ENCODE measurements around the gene PCNX3. TPM values are rescaled to one million over a fixed set of nuclear protein-coding genes. Genes with fewer than 3 reads are reported as not detected.

The PCNX3 gene
- total and polyA plus RNA-seq, 2 of the 4 experiments (the other 2 are of a cell fraction): 5.6 to 33.2 TPM

- no peak overlapping the region for H2BK15ac ChIP-seq (ENCODE audit: low read depth, low read length)
- no peaks in the 10 kb centered on the region for H3K36me3 ChIP-seq (ENCODE audit: control insufficient read depth, insufficient read depth, low read length)
- no peak overlapping the region for H4K8ac ChIP-seq (ENCODE audit: low read depth in 2 of 2, low read length in 2 of 2)
- no peaks in the 10 kb centered on the region for H3K4me1 ChIP-seq (ENCODE audit: control insufficient read depth, insufficient read depth, low read length)
- no peak overlapping the region for H4K5ac ChIP-seq (ENCODE audit: low read depth, low read length)
- H3K23ac ChIP-seq (ENCODE audit: low read depth, low read length): no peak overlapping the region
- no peak overlapping the region for H3K9ac ChIP-seq (ENCODE audit: low read depth, low read length)
- H3K27me3 ChIP-seq (ENCODE audit: control insufficient read depth, insufficient read depth, low read length): peaks cover 14% of the 10 kb centered on the region
- H2BK120ac ChIP-seq (ENCODE audit: low read depth, low read length): no peak overlapping the region
- no peak for TF ChIP-seq USF2 (IDR thresholded peaks at IDR 0.05; ENCODE audit: low read depth, low read length)
- no peak for TF ChIP-seq FOS (IDR thresholded peaks at IDR 0.05; ENCODE audit: low read depth, low read length)
- TF ChIP-seq CTCF (conservative IDR thresholded peaks at IDR 0.05; ENCODE audit: low read depth, low read length): no peak
- TF ChIP-seq MAFK (IDR thresholded peaks at IDR 0.05; ENCODE audit: low read depth, low read length): no peak
- no peak for TF ChIP-seq BHLHE40 (IDR thresholded peaks at IDR 0.05; ENCODE audit: low read depth, low read length)
- no peak for TF ChIP-seq RFX5 (IDR thresholded peaks at IDR 0.05; ENCODE audit: low read depth, low read length)
- no peak for TF ChIP-seq ELK1 (IDR thresholded peaks at IDR 0.05; ENCODE audit: borderline replicate concordance, low read depth, low read length)
- TF ChIP-seq SMC3 (IDR thresholded peaks at IDR 0.05; ENCODE audit: low read depth, low read length): no peak
- no peak for TF ChIP-seq MAZ (IDR thresholded peaks at IDR 0.05; ENCODE audit: borderline replicate concordance, low read depth, low read length)
- no peak for TF ChIP-seq MXI1 (IDR thresholded peaks at IDR 0.05; ENCODE audit: borderline replicate concordance, low read depth, low read length)
- no peak for TF ChIP-seq NFE2L2 (IDR thresholded peaks at IDR 0.05; ENCODE audit: low read depth, low read length)
- TF ChIP-seq CEBPB (IDR thresholded peaks at IDR 0.05; ENCODE audit: low read depth, low read length): no peak
- TF ChIP-seq RAD21 (IDR thresholded peaks at IDR 0.05; ENCODE audit: low read length): no peak
- no peak for TF ChIP-seq POLR2A (IDR thresholded peaks at IDR 0.05; ENCODE audit: low read depth, low read length)
- TF ChIP-seq RCOR1 (IDR thresholded peaks at IDR 0.05; ENCODE audit: insufficient replicate concordance, low read length): no peak
- TF ChIP-seq CHD1 (IDR thresholded peaks at IDR 0.05; ENCODE audit: low read depth, low read length): no peak
- intact Hi-C loops (cut with micrococcal nuclease) (no loop called here), in situ Hi-C loops (cut with MboI; ENCODE audit: low sequenced_read_pairs) (no loop called here), dilution Hi-C loops (cut with HindIII; ENCODE audit: low sequenced_read_pairs, unreplicated experiment) (no loop called here)
- no peak overlapping the region for H3K56ac ChIP-seq (ENCODE audit: extremely low read depth, insufficient read depth, low read length)
- H2AK9ac ChIP-seq (replicated peaks; ENCODE audit: low read depth, low read length, poor library complexity): no peak overlapping the region
- H2BK20ac ChIP-seq (ENCODE audit: low read depth, low read length): no peak overlapping the region
- no peaks in the 10 kb centered on the region for H3K9me3 ChIP-seq (ENCODE audit: control insufficient read depth, insufficient read depth, low read length)
- H2BK5ac ChIP-seq (ENCODE audit: low read depth, low read length, poor library complexity, severe bottlenecking): no peak overlapping the region
- H3K4ac ChIP-seq (ENCODE audit: low read depth, low read length): no peak overlapping the region
- no peak overlapping the region for H3K4me3 ChIP-seq (ENCODE audit: insufficient read depth, low read depth, low read length)
- H3K79me1 ChIP-seq (ENCODE audit: low read depth in 1 of 2, low read length in 2 of 2): no peaks in the 10 kb centered on the region
- no peak overlapping the region for H2AFZ ChIP-seq (replicated peaks; ENCODE audit: low read length, poor library complexity)
- CTCF ChIA-PET: no interaction called here
- no peaks in the 10 kb centered on the region for H3K9me1 ChIP-seq (ENCODE audit: insufficient read depth, low read length)
- H3K4me2 ChIP-seq (ENCODE audit: low read depth, low read length): no peak overlapping the region
- DNase-seq (no peak), ATAC-seq (ENCODE audit: low read depth) (no peak)
- no peak overlapping the region for H3K27ac ChIP-seq (ENCODE audit: insufficient read depth, low read length)
- no peak overlapping the region for H3K18ac ChIP-seq (ENCODE audit: low read depth, low read length)
- H2AK5ac ChIP-seq (ENCODE audit: low read depth, low read length): no peak overlapping the region
- H4K91ac ChIP-seq (ENCODE audit: insufficient read depth, low read depth, low read length): no peak overlapping the region
- BruUV-seq (replicated peaks): no TSS peak
- H3K14ac ChIP-seq (replicated peaks; ENCODE audit: low read depth, low read length): no peak overlapping the region
- H4K20me1 ChIP-seq (ENCODE audit: insufficient read depth, low read length): no peaks in the 10 kb centered on the region
- WGBS, 2 experiments (ENCODE audit: extremely low coverage in 2 of 2, insufficient read length in 1 of 2): no CpG with 5 or more reads among the region's 5 CpGs
- POLR2A ChIA-PET (ENCODE audit: unreplicated experiment): interaction anchor here (0.6 kb wide), 1 partner anchor 10 kb away, joined by 3 read pairs; no protein-coding TSS in a partner anchor
Measured at GRCh38 chr11:65680192-65680743, 64.7 kb downstream of the PCNX3 start.
